Tibial nerve (tissue), 4 donors: ENCODE data around the gene TAF4.

ENCODE experiments used
- CTCF ChIP-seq, 5 experiments: fragments of 200-600 bp in 3 of 5; fragments of 450-650 bp in 2 of 5; sonication (generic) in 3 of 5; IDR thresholded peaks; one replicate each; pipeline ENCODE4 v1.5.1; 2016 to 2019; ENCODE audit warnings: antibody characterized with exemption in 5 of 5, mild to moderate bottlenecking in 3 of 5, moderate library complexity in 2 of 5
- EP300 ChIP-seq, 2 donors: sonication (generic); formaldehyde crosslinking; IDR thresholded peaks; one replicate each; pipeline ENCODE4 v1.6.1; 2017; ENCODE audit warnings: antibody characterized with exemption in 2 of 2, mild to moderate bottlenecking in 1 of 2
- POLR2A ChIP-seq, 2 donors: fragments of 450-650 bp; IDR thresholded peaks; one replicate each; pipeline ENCODE4 v1.6.1; 2017; ENCODE audit warnings: antibody characterized with exemption in 2 of 2, mild to moderate bottlenecking in 2 of 2, moderate library complexity in 2 of 2

DNA sequence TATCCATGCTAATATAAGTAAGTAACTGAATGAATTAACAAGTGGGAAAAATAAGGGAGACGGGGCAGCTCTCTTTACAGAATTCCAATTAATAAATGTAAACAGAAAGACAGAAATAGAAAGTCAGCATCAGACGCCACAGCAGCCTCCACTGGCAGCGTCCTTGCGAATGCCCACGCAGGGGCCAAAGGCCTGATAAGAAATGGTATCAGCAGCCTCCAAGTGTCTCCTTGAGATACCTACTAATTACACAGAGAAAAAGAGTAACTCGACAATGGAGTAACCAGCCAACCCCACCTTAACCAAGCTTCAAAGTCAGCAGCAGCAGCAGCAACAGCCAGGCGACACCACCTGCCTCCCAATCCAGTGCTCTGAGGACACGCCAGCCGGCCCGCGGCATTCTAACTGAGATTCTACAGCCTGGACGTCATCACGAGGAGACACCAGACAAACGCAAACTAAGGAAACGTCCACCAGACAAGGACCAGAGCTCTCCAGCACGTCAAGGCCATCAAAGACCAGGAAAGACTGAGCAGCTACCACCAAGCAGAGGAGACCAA lies 78.8 kb downstream of the TAF4 start:
- no peak for TF ChIP-seq CTCF (IDR thresholded peaks at IDR 0.05)
- no peak for TF ChIP-seq POLR2A (IDR thresholded peaks at IDR 0.05)
- TF ChIP-seq EP300 (IDR thresholded peaks at IDR 0.05) = no peak
